H1 (cell line): Measurements from ENCODE around the gene GIPC2. TPM values are rescaled to one million over a fixed set of nuclear protein-coding genes. Genes with fewer than 3 reads are reported as not detected.

Source experiments
- EGR1 ChIP-seq: IDR thresholded peaks from 2 replicates; pipeline ENCODE4 v1.6.1; 2011; ENCODE audit warnings: low read depth, low read length, borderline replicate concordance
- GABPA ChIP-seq: IDR thresholded peaks from 2 replicates; pipeline ENCODE4 v1.6.1; 2011; ENCODE audit warnings: mild to moderate bottlenecking, low read length, moderate library complexity, borderline replicate concordance; ENCODE audit not compliant: insufficient read depth
- KDM1A ChIP-seq: fragments of 200-600, 300-600 bp; sonication (generic); IDR thresholded peaks from 2 replicates; pipeline ENCODE4 v1.7.1; 2016; ENCODE audit warnings: mild to moderate bottlenecking, low read length, borderline replicate concordance
- POLR2A ChIP-seq, 2 experiments: IDR thresholded peaks; 1 replicate in 1 of 2; 2 replicates in 1 of 2; pipeline ENCODE4 v1.6.1; 2011; ENCODE audit warnings: low read depth in 2 of 2, low read length in 2 of 2, mild to moderate bottlenecking in 2 of 2; ENCODE audit errors: control extremely low read depth in 1 of 2
- RFX5 ChIP-seq: IDR thresholded peaks from 2 replicates; pipeline ENCODE4 v1.6.1; 2011; ENCODE audit warnings: low read depth, low read length, improper control_type of control experiment, borderline replicate concordance
- SIX5 ChIP-seq: IDR thresholded peaks from 2 replicates; pipeline ENCODE4 v1.6.1; 2011; ENCODE audit warnings: mild to moderate bottlenecking, low read depth, low read length
- SP4 ChIP-seq: IDR thresholded peaks from 2 replicates; pipeline ENCODE4 v1.6.1; 2012; ENCODE audit warnings: low read length, inconsistent platforms
- YY1 ChIP-seq: IDR thresholded peaks from 2 replicates; pipeline ENCODE4 v1.6.1; 2011; ENCODE audit warnings: low read depth, mild to moderate bottlenecking, low read length
- polyA plus RNA-seq, 7 experiments: library from polyadenylated mRNA; depleted of rRNA in 3 of 7; stranded (reverse) in 5 of 7; unstranded in 2 of 7; fragments of >200 nt in 5 of 7; fragments of 200-250 nt in 2 of 7; gene quantifications; 1 replicate in 5 of 7; 2 replicates in 1 of 7; 4 replicates in 1 of 7; pipeline versions ENCODE4 v1.2.1 to v1.2.3, GENCODE V29; 2011 to 2013; ENCODE audit warnings: missing spikeins in 2 of 7, mixed read lengths in 2 of 7
- total RNA-seq: library from RNA; stranded (reverse); fragmentation: NEBNext Ultra II Directional; extraction: Animal tissue kit (Norgen Biotek cat#: 25700); gene quantifications from 2 replicates; pipeline ENCODE4 v1.2.1, GENCODE V29; 2021
- TF ChIP-seq, protein P1 (sequence below): fragments of 300-600 bp; sonication (generic); IDR thresholded peaks from 2 replicates; pipeline ENCODE4 v1.7.1; 2012; ENCODE audit warnings: low read length, moderate library complexity, mild to moderate bottlenecking, inconsistent platforms; ENCODE audit not compliant: insufficient replicate concordance
- TF ChIP-seq, protein P2 (sequence below): IDR thresholded peaks from 2 replicates; pipeline ENCODE4 v1.6.1; 2011; ENCODE audit warnings: low read length, improper control_type of control experiment

GIPC2 gene
- total and polyA plus RNA-seq, 2 of the 8 experiments (the other 6 are each of a cell fraction or from before 2014, with no cell fraction given) = 0.29 to 0.69 TPM

DNA sequence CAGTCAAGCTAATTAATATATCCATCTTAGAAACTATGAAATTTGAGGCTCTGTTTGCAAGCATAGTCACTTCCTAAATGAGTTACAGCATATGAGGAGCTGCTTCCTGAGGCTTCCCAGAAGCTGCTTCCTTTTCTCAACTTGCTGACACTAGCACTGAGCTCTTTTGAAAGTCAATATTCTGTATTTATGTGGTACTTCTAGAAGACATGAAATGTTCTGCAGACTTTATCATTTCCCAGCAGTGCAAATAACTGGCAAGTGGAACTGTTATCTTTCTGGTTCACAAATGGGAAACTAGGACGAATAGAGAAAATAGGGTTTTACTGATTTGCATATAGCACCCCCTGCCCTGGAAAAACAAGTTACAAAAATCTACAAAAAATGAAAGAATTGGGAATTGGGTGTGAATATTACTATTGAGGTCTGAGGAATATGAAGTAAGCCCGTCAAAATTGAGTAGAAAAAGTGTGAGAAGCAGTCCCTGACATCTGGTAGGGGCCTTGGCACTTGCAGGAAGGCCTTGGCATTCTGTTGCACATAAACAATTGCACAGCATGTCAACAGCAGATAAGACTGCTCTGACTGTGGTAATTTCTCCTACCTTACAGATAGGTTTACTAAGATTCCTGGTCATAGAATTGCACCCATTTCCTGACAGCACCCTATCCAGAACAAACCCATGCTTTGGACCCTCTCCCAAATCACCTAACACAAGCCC is 7.1 kb downstream of the GIPC2 start (continued):
- TF ChIP-seq, protein P1, sequence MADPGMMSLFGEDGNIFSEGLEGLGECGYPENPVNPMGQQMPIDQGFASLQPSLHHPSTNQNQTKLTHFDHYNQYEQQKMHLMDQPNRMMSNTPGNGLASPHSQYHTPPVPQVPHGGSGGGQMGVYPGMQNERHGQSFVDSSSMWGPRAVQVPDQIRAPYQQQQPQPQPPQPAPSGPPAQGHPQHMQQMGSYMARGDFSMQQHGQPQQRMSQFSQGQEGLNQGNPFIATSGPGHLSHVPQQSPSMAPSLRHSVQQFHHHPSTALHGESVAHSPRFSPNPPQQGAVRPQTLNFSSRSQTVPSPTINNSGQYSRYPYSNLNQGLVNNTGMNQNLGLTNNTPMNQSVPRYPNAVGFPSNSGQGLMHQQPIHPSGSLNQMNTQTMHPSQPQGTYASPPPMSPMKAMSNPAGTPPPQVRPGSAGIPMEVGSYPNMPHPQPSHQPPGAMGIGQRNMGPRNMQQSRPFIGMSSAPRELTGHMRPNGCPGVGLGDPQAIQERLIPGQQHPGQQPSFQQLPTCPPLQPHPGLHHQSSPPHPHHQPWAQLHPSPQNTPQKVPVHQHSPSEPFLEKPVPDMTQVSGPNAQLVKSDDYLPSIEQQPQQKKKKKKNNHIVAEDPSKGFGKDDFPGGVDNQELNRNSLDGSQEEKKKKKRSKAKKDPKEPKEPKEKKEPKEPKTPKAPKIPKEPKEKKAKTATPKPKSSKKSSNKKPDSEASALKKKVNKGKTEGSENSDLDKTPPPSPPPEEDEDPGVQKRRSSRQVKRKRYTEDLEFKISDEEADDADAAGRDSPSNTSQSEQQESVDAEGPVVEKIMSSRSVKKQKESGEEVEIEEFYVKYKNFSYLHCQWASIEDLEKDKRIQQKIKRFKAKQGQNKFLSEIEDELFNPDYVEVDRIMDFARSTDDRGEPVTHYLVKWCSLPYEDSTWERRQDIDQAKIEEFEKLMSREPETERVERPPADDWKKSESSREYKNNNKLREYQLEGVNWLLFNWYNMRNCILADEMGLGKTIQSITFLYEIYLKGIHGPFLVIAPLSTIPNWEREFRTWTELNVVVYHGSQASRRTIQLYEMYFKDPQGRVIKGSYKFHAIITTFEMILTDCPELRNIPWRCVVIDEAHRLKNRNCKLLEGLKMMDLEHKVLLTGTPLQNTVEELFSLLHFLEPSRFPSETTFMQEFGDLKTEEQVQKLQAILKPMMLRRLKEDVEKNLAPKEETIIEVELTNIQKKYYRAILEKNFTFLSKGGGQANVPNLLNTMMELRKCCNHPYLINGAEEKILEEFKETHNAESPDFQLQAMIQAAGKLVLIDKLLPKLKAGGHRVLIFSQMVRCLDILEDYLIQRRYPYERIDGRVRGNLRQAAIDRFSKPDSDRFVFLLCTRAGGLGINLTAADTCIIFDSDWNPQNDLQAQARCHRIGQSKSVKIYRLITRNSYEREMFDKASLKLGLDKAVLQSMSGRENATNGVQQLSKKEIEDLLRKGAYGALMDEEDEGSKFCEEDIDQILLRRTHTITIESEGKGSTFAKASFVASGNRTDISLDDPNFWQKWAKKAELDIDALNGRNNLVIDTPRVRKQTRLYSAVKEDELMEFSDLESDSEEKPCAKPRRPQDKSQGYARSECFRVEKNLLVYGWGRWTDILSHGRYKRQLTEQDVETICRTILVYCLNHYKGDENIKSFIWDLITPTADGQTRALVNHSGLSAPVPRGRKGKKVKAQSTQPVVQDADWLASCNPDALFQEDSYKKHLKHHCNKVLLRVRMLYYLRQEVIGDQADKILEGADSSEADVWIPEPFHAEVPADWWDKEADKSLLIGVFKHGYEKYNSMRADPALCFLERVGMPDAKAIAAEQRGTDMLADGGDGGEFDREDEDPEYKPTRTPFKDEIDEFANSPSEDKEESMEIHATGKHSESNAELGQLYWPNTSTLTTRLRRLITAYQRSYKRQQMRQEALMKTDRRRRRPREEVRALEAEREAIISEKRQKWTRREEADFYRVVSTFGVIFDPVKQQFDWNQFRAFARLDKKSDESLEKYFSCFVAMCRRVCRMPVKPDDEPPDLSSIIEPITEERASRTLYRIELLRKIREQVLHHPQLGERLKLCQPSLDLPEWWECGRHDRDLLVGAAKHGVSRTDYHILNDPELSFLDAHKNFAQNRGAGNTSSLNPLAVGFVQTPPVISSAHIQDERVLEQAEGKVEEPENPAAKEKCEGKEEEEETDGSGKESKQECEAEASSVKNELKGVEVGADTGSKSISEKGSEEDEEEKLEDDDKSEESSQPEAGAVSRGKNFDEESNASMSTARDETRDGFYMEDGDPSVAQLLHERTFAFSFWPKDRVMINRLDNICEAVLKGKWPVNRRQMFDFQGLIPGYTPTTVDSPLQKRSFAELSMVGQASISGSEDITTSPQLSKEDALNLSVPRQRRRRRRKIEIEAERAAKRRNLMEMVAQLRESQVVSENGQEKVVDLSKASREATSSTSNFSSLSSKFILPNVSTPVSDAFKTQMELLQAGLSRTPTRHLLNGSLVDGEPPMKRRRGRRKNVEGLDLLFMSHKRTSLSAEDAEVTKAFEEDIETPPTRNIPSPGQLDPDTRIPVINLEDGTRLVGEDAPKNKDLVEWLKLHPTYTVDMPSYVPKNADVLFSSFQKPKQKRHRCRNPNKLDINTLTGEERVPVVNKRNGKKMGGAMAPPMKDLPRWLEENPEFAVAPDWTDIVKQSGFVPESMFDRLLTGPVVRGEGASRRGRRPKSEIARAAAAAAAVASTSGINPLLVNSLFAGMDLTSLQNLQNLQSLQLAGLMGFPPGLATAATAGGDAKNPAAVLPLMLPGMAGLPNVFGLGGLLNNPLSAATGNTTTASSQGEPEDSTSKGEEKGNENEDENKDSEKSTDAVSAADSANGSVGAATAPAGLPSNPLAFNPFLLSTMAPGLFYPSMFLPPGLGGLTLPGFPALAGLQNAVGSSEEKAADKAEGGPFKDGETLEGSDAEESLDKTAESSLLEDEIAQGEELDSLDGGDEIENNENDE = no peak
- TF ChIP-seq RFX5 (no peak), YY1 (no peak), KDM1A (no peak), SP4 (no peak), POLR2A (IDR thresholded peaks at IDR 0.05; ENCODE audit: control extremely low read depth in 1 of 2, low read depth in 2 of 2, low read length in 2 of 2) (no peak), EGR1 (no peak), SIX5 (no peak), GABPA (no peak)
- TF ChIP-seq, protein P2, sequence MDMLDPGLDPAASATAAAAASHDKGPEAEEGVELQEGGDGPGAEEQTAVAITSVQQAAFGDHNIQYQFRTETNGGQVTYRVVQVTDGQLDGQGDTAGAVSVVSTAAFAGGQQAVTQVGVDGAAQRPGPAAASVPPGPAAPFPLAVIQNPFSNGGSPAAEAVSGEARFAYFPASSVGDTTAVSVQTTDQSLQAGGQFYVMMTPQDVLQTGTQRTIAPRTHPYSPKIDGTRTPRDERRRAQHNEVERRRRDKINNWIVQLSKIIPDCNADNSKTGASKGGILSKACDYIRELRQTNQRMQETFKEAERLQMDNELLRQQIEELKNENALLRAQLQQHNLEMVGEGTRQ = no peak
